Measurements from ENCODE around the gene TENM4. TPM values are rescaled to one million over a fixed set of nuclear protein-coding genes. Genes with fewer than 3 reads are reported as not detected.

TENM4 gene
- total RNA-seq, 4 donors from 2014 or later: 0.88 to 61.5 (median 4.0) TPM

GRCh38 chr11:78802058-78802761, 638.6 kb downstream of the TENM4 start:
- intact Hi-C loops (cut with DNase I; ENCODE audit: low total_unique reads): no loop called here
- no peak for DNase-seq
- Histone ChIP-seq H3K9me3 (no peaks in the 10 kb centered on the region), H3K4me1 (no peaks in the 10 kb centered on the region), H3K27me3 (no peaks in the 10 kb centered on the region), H3K27ac (peak overlapping the region in 1 of 2 donors; percentile 40), H3K4me3 (no peak overlapping the region), H3K36me3 (no peaks in the 10 kb centered on the region)
- no peak for TF ChIP-seq CTCF (IDR thresholded peaks at IDR 0.05)
- TF ChIP-seq POLR2A (IDR thresholded peaks at IDR 0.05): no peak

GRCh38 chr11:78801161-78801884, 639.5 kb downstream of the TENM4 start:
- Histone ChIP-seq H3K9me3 (no peaks in the 10 kb centered on the region), H3K27me3 (no peaks in the 10 kb centered on the region), H3K27ac (peak overlapping the region in 1 of 2 donors; percentile 40), H3K36me3 (no peaks in the 10 kb centered on the region), H3K4me3 (no peak overlapping the region), H3K4me1 (no peaks in the 10 kb centered on the region)
- peak; percentile 40 to 52 for DNase-seq
- TF ChIP-seq POLR2A (IDR thresholded peaks at IDR 0.05): no peak
- TF ChIP-seq CTCF (IDR thresholded peaks at IDR 0.05): no peak
- intact Hi-C loops (cut with DNase I; ENCODE audit: low total_unique reads): no loop called here

GRCh38 chr11:78800756-78801155, 640.1 kb downstream of the TENM4 start:
- Histone ChIP-seq H3K9me3 (no peaks in the 10 kb centered on the region), H3K27ac (no peak overlapping the region)

GRCh38 chr11:78800096-78800690, 640.6 kb downstream of the TENM4 start:
- intact Hi-C loops (cut with DNase I; ENCODE audit: low total_unique reads): no loop called here

More at GRCh38 chr11:78800756-78801155, 640.1 kb downstream of the TENM4 start:
- DNase-seq: no peak
- no peaks in the 10 kb centered on the region for H3K36me3 ChIP-seq
- intact Hi-C loops (cut with DNase I; ENCODE audit: low total_unique reads): no loop called here
- H3K4me3 ChIP-seq: no peak overlapping the region
- TF ChIP-seq POLR2A (IDR thresholded peaks at IDR 0.05) (no peak), CTCF (IDR thresholded peaks at IDR 0.05) (no peak)
- no peaks in the 10 kb centered on the region for H3K4me1 ChIP-seq
- no peaks in the 10 kb centered on the region for H3K27me3 ChIP-seq

More at GRCh38 chr11:78800096-78800690, 640.6 kb downstream of the TENM4 start:
- H3K27ac ChIP-seq: no peak overlapping the region
- no peaks in the 10 kb centered on the region for H3K27me3 ChIP-seq
- H3K4me1 ChIP-seq: no peaks in the 10 kb centered on the region
- no peak overlapping the region for H3K4me3 ChIP-seq
- H3K36me3 ChIP-seq: no peaks in the 10 kb centered on the region
- TF ChIP-seq POLR2A (IDR thresholded peaks at IDR 0.05) (no peak), CTCF (IDR thresholded peaks at IDR 0.05) (no peak)
- DNase-seq: no peak
- no peaks in the 10 kb centered on the region for H3K9me3 ChIP-seq

Measured in uterus (tissue), 4 donors.